Stimulated activated CD4-positive, alpha-beta T cell treated with anti-CD3 and anti-CD28 coated beads, Interleukin-1b, Interleukin-23, amount 100 ng/mL, for 4 hours (primary cell): ENCODE results near the gene TMEM114.
"Not testable (repeated sequence)": the region's sequence is repeated elsewhere in the genome, so short reads cannot be mapped to it uniquely, and the experiment has no call there.

Source experiments
- DNase-seq, 2 donors: peaks; one replicate each; pipeline ENCODE4 v3.0.0-alpha.2; 2020; ENCODE audit warnings: low read depth in 2 of 2

TMEM114 gene

GRCh38 chr16:8575399-8575798 lies 14.9 kb downstream of the TMEM114 start:
- no peak for DNase-seq

DNA sequence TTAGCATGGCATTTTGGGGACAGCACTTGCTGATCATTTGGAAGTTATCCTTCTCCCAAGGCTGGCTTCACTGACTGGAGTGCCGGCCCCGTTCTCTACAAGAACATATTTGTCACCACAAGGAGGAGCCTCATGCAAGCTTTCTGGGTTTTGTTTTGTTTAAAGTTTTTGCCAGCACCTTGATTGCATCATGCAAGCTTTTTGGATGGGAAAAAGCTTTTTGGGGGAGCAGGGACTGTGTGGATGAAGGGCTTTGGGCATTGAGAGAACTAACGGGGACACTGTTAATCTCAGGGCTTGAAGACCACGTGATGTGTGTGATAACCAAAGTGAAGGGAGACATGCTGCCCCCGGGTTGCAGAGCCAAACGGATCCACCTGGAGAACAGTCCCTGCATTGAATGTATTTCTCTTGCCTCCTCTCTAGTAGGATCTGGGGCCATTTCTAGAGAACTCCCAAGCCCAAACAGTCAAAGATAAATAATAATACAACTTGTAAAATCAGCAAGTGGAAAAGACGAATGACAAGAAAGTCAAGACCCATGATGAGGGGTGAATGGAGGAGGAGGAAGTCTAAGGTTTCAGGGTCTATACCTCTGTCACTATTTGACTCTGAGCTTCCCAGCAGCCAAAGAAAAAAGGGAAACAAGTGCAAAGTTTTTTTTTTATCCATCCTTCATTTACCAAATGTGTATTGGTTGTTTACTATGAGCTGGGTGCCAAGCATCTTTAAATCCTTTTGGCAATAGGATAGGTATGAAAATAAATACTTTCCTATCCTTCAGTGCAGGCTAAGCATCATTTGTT lies 17.2 kb downstream of the TMEM114 start:
- no peak for DNase-seq

- no peak for DNase-seq
Measured at GRCh38 chr16:8572063-8572918, 18.0 kb downstream of the TMEM114 start.

GRCh38 chr16:8571061-8571596 lies 19.2 kb downstream of the TMEM114 start:
- no peak for DNase-seq

- DNase-seq = not testable (repeated sequence)
Measured at GRCh38 chr16:8570393-8570792, 19.9 kb downstream of the TMEM114 start.

DNA sequence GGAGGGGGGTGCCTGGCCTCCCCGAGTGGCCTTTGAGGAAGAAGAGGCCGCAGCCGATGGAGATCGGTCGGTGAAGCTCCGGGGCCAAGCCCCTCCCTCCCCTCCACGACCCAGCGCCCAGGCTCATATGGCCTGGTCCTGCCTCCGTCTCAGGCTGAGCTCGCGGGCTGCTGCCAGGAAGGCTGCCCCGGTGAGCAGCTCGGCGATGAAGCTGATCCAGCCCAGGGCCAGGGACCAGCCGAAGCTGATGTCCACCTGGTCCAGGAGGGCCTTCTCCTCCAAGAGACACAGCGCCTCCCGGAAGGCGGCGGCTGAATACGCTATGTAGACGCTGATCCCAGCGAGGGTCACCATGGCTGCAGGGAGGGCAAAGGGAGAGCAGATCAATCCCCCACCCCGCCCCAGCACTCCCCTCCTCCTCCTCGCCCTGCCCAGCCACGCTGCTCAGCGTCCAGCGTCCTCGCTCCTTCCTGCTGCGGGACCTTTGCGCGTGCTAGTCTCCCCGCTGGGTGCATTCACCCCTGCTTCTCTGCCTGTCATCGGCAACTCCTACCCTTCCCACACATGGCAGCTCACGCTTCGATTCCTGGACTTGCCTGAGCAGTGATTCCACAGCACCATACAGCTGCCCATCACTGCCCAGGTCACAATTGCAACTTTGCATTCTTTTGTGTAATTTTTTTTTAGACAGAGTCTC lies 20.5 kb downstream of the TMEM114 start:
- no peak for DNase-seq

DNA sequence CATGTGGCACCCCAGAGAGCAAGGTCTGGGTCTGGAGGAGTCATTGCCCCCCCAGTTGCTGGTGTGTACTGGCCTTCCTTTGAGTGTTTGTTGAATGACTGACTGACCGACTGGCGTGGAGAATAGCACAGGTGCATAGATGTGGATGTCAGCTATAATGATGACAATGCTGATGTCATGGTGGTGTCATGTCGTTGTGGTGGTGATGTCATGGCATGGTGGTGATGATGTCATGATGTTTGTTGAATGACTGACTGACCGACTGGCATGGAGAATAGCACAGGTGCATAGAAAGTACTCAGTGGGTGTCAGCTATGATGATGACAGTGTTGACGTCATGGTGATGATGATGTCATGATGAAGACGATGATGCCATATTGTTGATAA lies 22.1 kb downstream of the TMEM114 start:
- no peak for DNase-seq

DNA sequence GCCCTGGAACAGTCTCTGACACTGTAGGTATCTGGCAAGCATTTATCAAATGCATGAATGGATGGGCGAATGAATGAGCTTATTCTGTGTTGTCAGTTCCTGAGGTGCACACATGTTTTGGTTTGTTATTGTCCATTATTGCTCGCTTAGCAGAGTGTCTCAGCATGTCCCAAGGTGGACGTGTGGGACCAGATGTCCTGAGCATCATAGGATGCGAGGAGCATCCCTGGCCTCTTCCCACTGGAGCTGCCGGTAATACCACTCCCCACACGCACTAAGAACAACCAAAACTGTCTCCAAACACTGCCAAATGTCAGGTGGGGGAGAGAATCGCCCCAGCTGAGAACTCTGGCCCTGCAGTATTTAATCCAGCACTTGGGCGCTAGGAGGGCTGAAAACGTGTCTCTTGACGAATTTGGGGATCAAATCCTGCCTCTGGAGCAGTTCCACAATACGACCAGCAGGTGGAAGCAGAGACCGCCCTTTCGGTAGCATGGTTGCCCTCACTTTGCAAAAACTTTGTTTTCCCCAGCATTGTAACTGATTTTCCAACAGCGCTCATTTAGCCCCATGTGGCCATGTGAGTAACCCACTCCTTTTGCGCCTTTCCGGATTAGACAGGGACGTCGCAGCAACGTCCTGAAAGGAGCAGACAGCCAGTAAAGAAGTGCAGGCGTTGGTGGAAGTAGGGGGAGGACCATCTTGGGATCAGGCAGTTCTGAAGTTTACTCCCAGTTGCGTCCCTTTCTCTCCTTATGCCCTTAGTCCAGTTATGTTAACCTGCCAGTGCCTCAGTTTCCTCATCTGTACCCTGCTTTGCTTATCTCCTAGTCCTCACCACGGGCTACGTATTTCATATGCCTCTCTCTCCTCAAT lies 22.7 kb downstream of the TMEM114 start:
- peak; percentile 55 to 70 for DNase-seq

- no peak for DNase-seq
Measured at GRCh38 chr16:8565498-8565897, 24.8 kb downstream of the TMEM114 start.

DNA sequence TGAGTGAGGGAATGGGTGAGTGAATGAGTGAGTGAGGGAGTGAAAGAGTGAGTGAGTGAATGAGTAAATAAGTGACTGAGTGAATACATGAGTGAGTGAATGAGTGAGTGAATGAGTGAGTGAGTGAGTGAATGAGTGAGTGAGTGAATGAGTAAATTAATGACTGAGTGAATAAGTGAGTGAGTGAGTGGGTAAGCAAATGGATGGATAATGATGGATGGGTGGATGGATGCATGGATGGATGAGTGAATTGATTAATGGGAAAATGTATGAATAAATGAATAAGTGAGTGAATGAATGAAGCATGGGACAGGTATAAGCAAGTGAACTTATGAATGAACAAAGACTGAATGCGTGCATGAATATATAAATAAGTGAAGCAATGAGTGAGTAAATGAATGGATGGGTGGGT lies 25.4 kb downstream of the TMEM114 start:
- no peak for DNase-seq

DNA sequence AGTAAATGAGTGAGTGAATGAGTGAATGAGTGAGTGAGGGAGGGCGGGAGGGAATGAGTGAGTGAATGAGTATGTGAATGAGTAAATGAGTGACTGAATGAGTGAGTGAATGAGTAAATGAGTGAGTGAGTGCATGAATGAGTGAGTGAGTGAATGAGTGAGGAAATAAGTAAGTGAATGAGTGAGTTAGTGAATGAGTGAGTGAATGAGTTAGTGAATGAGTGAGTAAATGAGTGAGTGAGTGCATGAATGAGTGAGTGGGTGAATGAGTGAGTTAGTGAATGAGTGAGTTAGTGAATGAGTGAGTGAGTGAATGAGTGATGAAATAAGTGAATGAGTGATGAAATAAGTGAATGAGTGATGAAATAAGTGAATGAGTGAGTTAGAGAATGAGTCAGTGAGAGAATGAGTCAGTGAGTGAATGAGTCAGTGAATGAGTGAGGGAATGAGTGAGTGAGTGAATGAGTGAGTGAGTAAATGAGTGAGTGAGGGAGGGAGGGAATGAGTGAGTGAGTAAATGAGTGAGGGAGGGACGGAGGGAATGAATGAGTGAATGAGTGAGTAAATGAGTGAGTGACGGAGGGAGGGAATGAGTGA lies 26.3 kb downstream of the TMEM114 start:
- not testable (repeated sequence) for DNase-seq

DNA sequence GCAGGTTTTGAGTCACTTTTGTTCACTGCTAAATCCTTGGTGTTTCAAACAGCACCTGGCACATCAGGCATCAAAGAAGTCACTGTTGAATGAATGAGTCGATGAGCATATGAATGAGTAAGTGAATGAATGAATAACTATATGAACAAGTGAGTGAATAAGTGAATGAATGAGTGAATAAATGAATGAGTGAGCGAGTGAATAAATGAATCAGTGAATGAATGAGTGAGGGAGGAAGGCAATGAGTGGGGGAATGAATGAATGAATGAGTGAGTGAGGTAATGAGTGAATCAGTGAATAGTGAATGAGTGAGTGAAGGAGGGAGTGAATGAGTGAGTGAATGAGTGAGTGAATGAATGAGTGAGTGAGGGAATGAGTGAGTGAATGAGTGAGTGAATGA lies 28.8 kb downstream of the TMEM114 start:
- DNase-seq = no peak

DNA sequence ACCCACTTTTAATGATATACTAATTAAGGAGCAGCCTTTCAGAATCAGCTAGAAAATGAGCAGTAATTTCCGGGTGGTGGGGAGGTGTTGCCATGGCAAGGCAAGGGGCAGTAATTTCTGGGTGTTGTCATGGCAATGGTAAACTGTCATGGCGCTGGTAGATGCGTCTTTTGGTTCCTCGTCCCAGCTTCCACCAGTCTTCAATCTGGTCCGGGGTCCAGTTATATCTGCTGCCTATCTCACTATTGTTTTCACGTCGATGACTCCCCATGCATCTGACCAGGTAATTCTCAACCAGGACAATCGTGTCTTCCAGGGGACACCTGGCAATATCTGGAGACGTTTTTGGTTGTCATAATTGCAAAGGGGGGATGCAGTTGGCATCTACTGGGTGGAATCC lies 34.9 kb downstream of the TMEM114 start:
- no peak for DNase-seq

- DNase-seq = no peak
Measured at GRCh38 chr16:8554881-8555280, 35.4 kb downstream of the TMEM114 start.

- no peak for DNase-seq
Measured at GRCh38 chr16:8554022-8554421, 36.3 kb downstream of the TMEM114 start.

DNA sequence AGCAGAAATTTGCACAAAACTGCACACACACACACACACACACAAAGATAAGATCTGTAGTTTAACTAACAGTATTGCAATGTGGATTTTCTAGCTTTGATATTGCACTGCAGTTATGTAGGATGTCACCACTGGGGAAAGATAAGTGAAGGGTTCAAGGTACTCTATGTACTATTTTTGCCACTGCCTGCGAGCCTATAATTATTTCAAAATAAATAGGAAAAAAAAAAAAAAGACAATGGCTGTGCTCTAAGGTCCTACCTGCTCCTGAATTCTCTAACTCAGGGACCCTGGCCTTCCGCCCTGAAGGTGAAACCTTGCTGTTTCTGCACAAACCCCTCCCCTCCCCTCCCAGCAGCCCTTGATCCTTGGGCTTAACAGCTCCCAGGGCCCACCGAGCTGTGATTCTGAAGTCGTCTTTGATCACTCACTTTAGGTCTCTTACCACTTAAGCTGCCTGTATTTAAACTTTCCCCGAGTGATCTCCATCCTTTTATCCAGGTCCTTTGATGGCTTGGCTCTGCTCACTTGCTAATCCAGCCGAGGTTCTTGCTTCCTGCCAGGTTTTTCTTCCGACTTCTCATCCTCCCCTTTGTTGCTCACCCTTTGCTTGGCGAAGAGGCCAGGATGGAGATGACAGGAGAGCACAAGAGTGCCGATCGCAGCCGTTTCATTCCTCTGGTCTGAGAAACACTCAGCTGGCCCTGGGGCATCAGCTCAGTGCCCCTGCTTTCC lies 37.7 kb downstream of the TMEM114 start:
- no peak for DNase-seq

DNA sequence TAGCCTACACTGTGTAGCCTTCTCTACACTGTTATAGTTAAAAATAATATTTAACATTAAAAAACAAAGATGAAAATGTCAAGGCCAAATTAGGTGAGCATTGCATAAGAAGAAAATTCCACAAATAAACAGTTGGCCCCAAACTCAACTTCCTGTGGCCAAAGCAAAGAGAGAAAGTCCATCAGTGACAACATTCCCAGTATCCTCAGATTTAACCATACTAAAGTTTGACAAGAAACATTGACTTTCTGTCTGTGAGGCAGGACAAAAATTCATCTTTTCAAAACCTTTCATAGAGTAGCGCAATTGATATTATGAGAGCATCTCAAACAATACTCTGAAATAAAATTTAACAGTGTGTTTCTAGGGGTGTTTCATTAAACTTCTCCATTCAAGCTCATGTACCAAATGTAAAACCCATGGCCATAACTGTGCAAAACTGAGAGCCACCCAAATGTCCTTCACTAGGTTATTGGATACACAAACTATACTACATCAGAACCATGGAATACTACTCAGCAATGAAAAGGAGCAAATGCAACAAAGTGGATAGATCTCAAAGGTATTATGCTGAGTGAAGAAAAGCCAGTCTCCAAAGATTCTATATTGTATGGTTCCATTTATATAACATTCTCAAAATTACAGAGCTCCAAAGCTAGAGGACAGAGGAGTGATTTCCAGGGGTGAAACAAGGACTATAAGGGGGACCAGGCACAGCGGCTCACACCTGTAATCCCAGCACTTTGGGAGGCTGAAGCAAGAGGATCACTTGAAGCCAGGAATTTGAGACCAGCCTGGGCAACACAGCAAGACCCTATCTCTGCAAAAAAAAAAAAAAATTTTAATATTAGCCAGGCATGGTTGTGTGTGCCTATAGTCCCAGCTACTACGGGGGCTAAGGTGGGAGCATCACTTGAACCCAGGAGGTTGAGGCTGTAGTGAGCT lies 38.7 kb downstream of the TMEM114 start:
- DNase-seq = no peak

GRCh38 chr16:8550728-8551387 lies 39.5 kb downstream of the TMEM114 start:
- no peak for DNase-seq
